ENCODE data around the gene FLYWCH1.

- no peak for TF ChIP-seq NFRKB (IDR thresholded peaks at IDR 0.05)
- TF ChIP-seq TARDBP (IDR thresholded peaks at IDR 0.05): no peak
- no peak for TF ChIP-seq L3MBTL2 (conservative IDR thresholded peaks at IDR 0.05)
- TF ChIP-seq BHLHE40 (IDR thresholded peaks at IDR 0.05; ENCODE audit: borderline replicate concordance): no peak
- no peak for TF ChIP-seq SP1 (IDR thresholded peaks at IDR 0.05)
- no peak for TF ChIP-seq ELF4 (IDR thresholded peaks at IDR 0.05)
These were observed 834 bp downstream of the FLYWCH1 start for GRCh38 chr16:2912330-2913199.
